ENCODE data around the gene SLC29A2.

SLC29A2 gene, protein sequence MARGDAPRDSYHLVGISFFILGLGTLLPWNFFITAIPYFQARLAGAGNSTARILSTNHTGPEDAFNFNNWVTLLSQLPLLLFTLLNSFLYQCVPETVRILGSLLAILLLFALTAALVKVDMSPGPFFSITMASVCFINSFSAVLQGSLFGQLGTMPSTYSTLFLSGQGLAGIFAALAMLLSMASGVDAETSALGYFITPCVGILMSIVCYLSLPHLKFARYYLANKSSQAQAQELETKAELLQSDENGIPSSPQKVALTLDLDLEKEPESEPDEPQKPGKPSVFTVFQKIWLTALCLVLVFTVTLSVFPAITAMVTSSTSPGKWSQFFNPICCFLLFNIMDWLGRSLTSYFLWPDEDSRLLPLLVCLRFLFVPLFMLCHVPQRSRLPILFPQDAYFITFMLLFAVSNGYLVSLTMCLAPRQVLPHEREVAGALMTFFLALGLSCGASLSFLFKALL

DNA sequence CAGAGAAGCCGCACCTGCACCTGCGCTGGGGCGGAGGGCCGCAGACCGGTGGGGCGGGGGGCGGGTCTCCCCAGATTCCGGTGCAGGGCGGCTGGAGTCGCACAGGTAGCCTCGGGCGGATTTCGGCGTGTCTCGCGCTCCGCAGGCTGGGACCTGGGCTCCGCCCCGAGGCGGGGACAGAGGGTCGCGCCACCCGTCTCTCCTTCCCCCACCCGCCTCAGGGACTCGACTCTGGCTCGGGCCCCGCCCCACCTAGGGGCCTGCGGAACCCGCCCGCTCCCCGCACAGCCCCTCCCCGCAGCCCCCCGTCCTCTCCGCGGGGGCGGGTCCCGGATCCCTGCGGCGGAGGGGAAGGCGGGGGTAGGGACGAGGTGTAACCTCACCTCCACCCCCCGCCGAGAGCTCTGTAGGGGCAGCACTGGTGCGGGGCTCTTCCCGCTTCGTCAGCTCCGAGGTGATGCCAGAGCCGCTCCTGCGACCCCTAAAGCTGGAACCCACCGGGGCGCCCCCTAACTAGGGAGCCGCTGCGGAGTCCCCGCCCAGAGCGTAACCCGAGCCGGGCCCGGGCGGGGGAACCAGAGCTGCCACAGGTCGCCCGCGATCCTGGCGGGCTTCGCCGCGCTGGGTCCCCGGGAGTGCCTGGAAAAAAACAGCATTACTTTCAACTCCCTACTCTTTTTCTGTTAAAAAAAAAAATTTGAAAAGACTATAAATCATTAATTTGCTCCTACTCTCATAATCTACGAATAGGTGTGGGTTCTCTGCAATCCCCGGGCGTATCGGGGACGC is at the start of gene SLC29A2:
Gene SLC29A2 (minus strand): TSS at position 134 of the 789 bp plus-strand sequence. CDS start 169 bp downstream, outside the sequence.
- no peaks in the 10 kb centered on the region for H3K9me3 ChIP-seq (ENCODE audit: severe bottlenecking)
- TF ChIP-seq, protein P1, sequence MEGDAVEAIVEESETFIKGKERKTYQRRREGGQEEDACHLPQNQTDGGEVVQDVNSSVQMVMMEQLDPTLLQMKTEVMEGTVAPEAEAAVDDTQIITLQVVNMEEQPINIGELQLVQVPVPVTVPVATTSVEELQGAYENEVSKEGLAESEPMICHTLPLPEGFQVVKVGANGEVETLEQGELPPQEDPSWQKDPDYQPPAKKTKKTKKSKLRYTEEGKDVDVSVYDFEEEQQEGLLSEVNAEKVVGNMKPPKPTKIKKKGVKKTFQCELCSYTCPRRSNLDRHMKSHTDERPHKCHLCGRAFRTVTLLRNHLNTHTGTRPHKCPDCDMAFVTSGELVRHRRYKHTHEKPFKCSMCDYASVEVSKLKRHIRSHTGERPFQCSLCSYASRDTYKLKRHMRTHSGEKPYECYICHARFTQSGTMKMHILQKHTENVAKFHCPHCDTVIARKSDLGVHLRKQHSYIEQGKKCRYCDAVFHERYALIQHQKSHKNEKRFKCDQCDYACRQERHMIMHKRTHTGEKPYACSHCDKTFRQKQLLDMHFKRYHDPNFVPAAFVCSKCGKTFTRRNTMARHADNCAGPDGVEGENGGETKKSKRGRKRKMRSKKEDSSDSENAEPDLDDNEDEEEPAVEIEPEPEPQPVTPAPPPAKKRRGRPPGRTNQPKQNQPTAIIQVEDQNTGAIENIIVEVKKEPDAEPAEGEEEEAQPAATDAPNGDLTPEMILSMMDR (IDR thresholded peaks at IDR 0.05; ENCODE audit: poor library complexity, severe bottlenecking) = no peak
- peak within 1 kb of the TSS; percentile 73 for H3K4me3 ChIP-seq (ENCODE audit: severe bottlenecking)
- peak within 1 kb of the TSS; percentile 60 for H3K27ac ChIP-seq (ENCODE audit: poor library complexity, severe bottlenecking)
- peaks cover 12% of the 10 kb centered on the region for H3K4me1 ChIP-seq (ENCODE audit: insufficient read depth, poor library complexity, severe bottlenecking)
- H3K27me3 ChIP-seq (ENCODE audit: insufficient read depth, poor library complexity, severe bottlenecking) = no peaks in the 10 kb centered on the region
- peaks cover 14% of the 10 kb centered on the region for H3K36me3 ChIP-seq (ENCODE audit: low read depth)
- DNase-seq (ENCODE audit: low spot score) = peak; percentile 94
- ATAC-seq (ENCODE audit: low read depth) = peak; percentile 75

DNA sequence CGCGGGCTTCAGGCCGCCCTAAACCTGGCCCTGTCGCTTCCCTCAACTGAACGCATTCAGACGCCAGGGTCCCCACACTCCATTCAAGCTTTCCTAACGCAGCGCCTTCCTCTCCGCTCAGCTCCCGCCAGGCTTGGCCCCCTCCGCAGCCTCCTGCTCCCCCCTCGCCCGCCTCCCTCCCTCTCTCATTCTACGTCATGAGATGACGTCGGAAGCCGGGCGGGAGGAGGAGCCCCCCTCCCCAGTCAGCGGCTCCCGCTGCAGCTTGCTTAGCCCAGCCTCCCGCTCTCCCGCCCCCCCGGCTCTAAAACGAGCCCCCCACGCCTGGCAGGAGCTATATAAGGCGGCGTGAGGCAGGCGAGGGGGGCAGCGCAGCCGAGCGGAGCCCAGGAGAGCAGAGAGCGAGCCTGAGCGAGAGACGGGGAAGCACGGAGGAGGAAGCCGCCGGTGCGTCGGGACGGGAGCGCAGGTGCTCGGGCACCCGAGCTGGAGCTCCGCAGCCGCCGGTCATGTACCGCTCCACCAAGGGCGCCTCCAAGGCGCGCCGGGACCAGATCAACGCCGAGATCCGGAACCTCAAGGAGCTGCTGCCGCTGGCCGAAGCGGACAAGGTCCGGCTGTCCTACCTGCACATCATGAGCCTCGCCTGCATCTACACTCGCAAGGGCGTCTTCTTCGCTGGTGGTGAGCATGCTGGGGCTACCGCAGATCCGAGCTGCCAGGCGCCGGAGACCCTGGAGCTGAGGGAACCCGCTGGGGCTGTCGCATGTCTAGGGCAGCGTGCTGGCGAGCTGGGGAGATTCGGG is 49.3 kb upstream of the SLC29A2 start, which contains the start of gene NPAS4:
Gene NPAS4 (plus strand): TSS at position 365 of the 806 bp plus-strand sequence. CDS start 145 bp downstream, at position 510.
- Histone ChIP-seq H3K4me1 (ENCODE audit: insufficient read depth, poor library complexity, severe bottlenecking) (no peaks in the 10 kb centered on the region), H3K27ac (ENCODE audit: poor library complexity, severe bottlenecking) (no peak within 1 kb of the TSS), H3K36me3 (ENCODE audit: low read depth) (no peaks in the 10 kb centered on the region), H3K4me3 (ENCODE audit: severe bottlenecking) (no peak within 1 kb of the TSS), H3K27me3 (ENCODE audit: insufficient read depth, poor library complexity, severe bottlenecking) (peaks cover 28% of the 10 kb centered on the region), H3K9me3 (ENCODE audit: severe bottlenecking) (no peaks in the 10 kb centered on the region)
- ATAC-seq (ENCODE audit: low read depth) (no peak), DNase-seq (ENCODE audit: low spot score) (no peak)
- TF ChIP-seq, protein P1 (IDR thresholded peaks at IDR 0.05; ENCODE audit: poor library complexity, severe bottlenecking) = no peak

DNA sequence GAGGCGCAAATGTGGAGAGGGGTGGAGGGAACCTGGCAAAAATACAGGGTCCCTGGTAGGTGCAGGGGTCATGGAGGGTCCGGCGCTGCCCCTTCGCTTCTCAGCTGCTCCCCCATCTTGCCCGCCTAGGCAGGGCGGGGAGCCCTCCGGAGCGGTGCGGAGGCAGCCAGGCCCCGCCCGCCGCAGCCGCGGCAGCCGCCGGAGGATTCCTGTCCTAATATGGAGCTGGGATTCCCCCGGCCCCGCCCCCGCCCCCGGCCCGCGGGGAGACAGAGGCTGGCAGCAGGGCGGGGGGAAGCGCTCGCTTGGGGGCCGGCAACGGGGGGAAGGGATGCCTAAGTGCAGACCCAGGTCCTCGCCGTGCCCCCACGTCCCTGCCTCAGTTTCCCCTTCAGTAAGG is 48.3 kb upstream of the SLC29A2 start:
- no peak for DNase-seq (ENCODE audit: low spot score)
- H3K4me1 ChIP-seq (ENCODE audit: insufficient read depth, poor library complexity, severe bottlenecking) = no peaks in the 10 kb centered on the region
- H3K27ac ChIP-seq (ENCODE audit: poor library complexity, severe bottlenecking) = no peak overlapping the region
- no peak for ATAC-seq (ENCODE audit: low read depth)
- TF ChIP-seq, protein P1 (IDR thresholded peaks at IDR 0.05; ENCODE audit: poor library complexity, severe bottlenecking) = no peak
- H3K27me3 ChIP-seq (ENCODE audit: insufficient read depth, poor library complexity, severe bottlenecking) = peaks cover 34% of the 10 kb centered on the region
- peaks cover 2% of the 10 kb centered on the region for H3K9me3 ChIP-seq (ENCODE audit: severe bottlenecking)
- no peak overlapping the region for H3K4me3 ChIP-seq (ENCODE audit: severe bottlenecking)
- H3K36me3 ChIP-seq (ENCODE audit: low read depth) = no peaks in the 10 kb centered on the region

DNA sequence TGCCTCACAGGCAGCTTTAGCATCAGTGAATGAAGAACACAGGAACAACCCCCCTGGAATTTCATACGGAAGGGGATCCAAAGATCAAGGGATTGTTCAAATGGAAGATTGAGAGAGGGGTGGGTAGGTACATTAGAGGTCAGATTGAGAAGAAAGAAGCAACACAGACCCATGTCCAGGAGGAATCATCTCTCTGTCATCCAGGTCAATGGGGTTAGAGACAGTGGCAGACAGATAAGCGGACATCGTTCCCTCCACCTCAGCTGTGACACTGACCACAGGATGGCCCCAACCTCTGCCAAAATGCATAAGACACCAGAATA is 47.4 kb upstream of the SLC29A2 start:
- DNase-seq (ENCODE audit: low spot score) (no peak), ATAC-seq (ENCODE audit: low read depth) (no peak)
- TF ChIP-seq, protein P1 (IDR thresholded peaks at IDR 0.05; ENCODE audit: poor library complexity, severe bottlenecking) = no peak
- peaks cover 34% of the 10 kb centered on the region for H3K27me3 ChIP-seq (ENCODE audit: insufficient read depth, poor library complexity, severe bottlenecking)
- no peak overlapping the region for H3K4me3 ChIP-seq (ENCODE audit: severe bottlenecking)
- peaks cover 2% of the 10 kb centered on the region for H3K9me3 ChIP-seq (ENCODE audit: severe bottlenecking)
- H3K4me1 ChIP-seq (ENCODE audit: insufficient read depth, poor library complexity, severe bottlenecking) = no peaks in the 10 kb centered on the region
- H3K36me3 ChIP-seq (ENCODE audit: low read depth) = no peaks in the 10 kb centered on the region
- no peak overlapping the region for H3K27ac ChIP-seq (ENCODE audit: poor library complexity, severe bottlenecking)

Measured in RWPE2 (cell line).